Measurements from ENCODE around the gene MLN.
"Not testable (repeated sequence)": the region's sequence is repeated elsewhere in the genome, so short reads cannot be mapped to it uniquely, and the experiment has no call there.

The MLN gene

DNA sequence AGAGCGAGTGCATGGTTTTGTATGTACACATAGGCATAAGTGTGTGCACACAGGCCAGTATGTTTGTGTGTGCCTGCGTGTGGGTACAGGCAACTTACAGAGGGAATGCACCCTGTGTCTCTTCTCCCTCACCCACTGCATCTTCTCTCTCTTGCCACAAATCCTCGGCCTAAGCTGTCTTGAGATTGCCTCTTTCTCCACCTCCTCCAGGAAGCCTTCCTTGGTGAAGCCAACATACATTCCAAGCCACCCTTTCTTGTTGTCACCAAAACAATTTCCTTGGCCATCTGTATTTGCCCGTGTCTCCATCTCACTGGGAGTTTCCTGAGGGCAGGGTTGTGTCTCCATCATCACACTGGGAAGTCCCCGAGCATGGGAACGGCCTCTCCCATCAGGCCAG, 29.8 kb upstream of the MLN start:
- TF ChIP-seq, protein P1, sequence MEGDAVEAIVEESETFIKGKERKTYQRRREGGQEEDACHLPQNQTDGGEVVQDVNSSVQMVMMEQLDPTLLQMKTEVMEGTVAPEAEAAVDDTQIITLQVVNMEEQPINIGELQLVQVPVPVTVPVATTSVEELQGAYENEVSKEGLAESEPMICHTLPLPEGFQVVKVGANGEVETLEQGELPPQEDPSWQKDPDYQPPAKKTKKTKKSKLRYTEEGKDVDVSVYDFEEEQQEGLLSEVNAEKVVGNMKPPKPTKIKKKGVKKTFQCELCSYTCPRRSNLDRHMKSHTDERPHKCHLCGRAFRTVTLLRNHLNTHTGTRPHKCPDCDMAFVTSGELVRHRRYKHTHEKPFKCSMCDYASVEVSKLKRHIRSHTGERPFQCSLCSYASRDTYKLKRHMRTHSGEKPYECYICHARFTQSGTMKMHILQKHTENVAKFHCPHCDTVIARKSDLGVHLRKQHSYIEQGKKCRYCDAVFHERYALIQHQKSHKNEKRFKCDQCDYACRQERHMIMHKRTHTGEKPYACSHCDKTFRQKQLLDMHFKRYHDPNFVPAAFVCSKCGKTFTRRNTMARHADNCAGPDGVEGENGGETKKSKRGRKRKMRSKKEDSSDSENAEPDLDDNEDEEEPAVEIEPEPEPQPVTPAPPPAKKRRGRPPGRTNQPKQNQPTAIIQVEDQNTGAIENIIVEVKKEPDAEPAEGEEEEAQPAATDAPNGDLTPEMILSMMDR (IDR thresholded peaks at IDR 0.05; ENCODE audit: extremely low read depth, missing control alignments), result no peak

DNA sequence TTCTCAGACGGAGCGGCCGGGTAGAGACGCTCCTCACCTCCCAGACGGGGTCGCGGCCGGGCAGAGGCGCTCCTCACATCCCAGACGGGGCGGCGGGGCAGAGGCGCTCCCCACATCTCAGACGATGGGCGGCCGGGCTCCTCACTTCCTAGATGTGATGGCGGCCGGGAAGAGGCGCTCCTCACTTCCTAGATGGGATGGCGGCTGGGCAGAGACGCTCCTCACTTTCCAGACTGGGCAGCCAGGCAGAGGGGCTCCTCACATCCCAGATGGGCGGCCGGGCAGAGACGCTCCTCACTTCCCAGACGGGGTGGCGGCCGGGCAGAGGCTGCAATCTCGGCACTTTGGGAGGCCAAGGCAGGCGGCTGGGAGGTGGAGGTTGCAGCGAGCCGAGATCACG, 29.0 kb upstream of the MLN start:
- DNase-seq (ENCODE audit: low spot score), result not testable (repeated sequence)

More for the DNA sequence above, 29.8 kb upstream of the MLN start:
- DNase-seq (ENCODE audit: low spot score), result no peak

DNA sequence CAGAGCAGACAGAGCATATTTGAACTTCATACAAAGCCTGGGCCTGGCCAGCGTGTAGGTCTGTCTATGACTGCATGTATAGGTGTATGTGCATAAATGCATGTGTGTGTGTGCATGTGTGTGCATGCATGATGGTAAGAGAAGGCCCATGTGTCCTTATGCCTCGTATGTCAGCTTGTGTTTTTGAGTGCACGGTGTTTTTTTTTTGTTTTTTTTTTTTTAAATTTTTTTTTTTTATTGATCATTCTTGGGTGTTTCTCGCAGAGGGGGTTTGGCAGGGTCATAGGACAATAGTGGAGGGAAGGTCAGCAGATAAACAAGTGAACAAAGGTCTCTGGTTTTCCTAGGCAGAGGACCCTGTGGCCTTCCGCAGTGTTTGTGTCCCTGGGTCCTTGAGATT, 27.9 kb upstream of the MLN start:
- DNase-seq (ENCODE audit: low spot score), result not testable (repeated sequence)

DNA sequence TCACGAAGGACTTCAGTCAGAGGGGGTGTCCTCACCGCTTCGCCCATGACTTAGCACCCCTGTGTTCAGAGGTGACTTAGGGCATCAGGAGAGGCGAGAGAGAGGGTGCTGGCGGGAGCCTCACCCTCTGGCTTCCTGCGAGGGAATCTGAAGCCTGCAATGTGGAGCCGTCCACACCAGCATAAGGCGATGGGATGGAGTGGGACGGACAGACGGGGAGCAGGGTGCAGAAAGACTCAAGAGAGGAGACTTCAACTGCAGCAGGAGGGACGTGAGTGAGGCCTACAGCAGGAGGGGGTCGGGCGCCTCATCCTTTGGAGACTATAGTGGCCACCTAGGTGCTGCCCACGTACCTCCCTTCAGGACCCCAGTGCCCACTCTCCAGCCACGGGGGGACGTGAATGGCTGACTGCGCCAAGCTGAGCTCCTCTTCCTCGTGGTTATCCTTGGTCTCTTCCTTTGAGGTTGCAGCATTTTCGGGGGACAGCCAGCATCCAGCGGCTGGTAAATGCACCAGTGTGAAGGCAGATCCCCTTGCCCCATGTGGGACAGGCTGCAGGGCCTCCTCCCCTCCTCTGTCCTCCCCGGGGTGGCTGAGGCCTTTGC, 26.9 kb upstream of the MLN start:
- TF ChIP-seq, protein P1 (IDR thresholded peaks at IDR 0.05; ENCODE audit: extremely low read depth, missing control alignments), result no peak

DNA sequence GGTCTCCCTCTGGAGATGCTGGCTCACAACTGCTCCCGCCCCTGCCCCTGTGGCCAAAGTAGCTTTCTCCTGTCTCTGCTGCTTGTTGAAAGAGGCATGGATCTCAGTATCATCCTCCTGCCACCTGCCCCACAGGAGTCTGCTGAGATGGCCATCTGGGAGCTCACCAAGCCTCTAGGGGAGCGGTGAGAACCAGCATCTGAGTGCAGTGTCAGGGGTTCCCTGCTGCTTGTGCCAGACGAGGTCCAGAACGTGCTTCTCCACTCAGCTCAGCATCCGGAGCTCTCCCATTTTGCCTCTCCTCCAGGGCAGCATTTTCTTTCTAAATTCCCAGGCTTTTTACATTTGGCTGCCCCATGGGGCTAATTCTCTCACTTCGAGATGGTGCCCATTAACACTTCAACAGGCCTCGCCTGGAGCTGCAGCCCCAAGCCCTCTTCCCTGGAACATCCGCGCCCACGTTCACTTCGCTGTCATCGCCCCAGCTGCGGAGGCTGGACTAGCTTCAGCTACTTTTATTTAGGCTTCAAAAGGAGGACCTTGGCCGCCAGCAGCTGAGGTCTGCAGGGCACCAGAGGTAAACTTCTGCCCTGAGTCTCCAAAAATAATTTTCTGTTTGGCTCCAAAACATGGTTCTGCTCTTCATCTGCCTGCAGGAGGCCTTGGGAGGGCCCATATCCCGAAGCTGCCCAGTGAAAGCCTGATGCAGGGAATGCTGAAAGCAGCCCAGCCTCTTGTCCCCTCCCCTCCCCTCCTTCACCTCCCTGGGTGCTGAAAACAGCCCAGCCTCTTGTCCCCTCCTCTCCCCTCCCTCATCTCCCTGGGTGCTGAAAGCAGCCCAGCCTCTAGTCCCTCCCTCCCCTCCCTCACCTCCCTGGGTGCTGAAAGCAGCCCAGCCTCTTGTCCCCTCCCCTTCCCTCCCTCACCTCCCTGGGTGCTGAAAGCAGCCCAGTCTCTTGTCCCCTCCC, 25.2 kb upstream of the MLN start:
- TF ChIP-seq, protein P1 (IDR thresholded peaks at IDR 0.05; ENCODE audit: extremely low read depth, missing control alignments), result no peak
- no peak for DNase-seq (ENCODE audit: low spot score)

More for the DNA sequence above, 26.9 kb upstream of the MLN start:
- no peak for DNase-seq (ENCODE audit: low spot score)

DNA sequence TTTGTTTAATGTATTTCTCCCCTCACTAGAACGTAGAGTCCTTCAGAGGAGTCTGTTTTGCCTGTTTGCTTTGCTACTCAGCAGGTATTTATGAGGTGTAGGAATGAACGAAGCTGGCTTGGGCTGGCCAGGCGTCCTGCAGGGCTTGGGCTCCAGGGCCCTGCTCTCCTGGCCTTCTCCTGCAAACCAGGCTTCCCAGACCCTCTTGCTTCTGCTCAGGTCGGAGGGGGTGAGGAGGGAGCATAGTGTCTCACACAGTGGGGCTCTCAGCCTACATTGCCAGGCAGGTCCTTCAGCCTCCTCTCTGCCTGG, 24.6 kb upstream of the MLN start:
- no peak for DNase-seq (ENCODE audit: low spot score)
- TF ChIP-seq, protein P1 (IDR thresholded peaks at IDR 0.05; ENCODE audit: extremely low read depth, missing control alignments), result no peak

DNA sequence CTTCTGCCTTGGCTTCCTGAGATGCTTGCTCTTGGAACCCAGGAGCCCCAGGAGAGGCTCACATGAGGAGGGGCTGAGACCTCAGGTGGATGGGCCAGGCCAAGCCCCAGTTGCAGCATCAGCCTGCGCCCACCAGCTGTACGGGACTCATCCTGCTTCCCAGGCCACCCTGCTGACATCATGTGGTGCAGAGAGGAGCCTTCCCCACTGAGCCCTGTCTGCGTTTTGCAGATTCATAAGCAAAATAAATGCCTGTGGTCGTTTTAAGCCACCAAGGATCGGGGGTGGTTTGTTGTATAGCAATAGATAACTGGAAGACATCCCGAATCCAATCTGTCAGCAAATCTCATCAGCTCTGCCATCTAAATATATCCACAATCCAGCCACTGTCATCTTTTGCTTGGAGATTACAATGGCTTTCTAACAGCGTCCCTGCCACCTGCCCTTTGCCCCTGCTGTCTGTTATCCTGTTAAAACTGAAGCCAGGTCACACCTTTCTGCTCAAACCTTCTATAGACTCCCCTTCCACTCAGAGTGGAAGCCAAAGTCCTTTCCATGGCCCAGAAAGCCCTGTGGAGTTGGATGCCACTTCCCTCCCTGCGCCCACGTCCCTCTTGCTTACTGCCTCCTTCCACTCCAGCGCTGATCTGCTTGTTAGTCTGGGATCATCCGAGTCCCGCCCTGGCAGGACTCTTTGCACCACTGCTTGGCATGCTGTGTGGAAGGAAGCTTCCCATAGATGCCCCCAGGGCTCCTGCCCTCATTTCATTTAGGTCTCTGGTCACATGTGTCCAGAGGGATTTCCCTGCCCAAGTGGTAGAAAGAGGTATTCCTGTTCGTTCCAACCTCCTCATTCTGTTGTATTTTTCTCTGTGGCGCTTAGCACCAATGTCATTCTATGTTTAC, 24.0 kb upstream of the MLN start:
- TF ChIP-seq, protein P1 (IDR thresholded peaks at IDR 0.05; ENCODE audit: extremely low read depth, missing control alignments), result no peak
- no peak for DNase-seq (ENCODE audit: low spot score)

DNA sequence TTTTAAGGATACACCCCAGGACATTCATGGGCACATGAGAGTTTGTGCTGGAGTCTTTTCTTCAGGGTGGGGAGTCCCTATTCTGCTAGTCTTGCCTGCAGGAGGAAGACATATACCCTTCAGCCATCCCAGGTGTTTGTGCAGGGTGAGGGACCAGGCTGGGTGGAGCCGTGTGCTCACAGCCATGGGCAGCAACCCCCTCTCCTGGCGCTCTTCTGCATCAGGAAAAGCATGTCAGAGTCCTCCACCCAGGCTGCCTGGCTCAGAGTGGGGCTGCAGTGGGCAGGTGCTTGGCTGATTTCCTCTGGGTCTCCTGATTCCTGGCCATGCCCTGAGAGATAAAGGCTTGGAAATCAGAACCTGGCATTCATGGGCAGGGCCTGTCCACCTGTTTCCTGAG, 22.7 kb upstream of the MLN start:
- no peak for DNase-seq (ENCODE audit: low spot score)
- TF ChIP-seq, protein P1 (IDR thresholded peaks at IDR 0.05; ENCODE audit: extremely low read depth, missing control alignments), result no peak
